Mammary epithelial cell (primary cell): ENCODE measurements around the gene FOXP2.

Experiments used
- EZH2 ChIP-seq: IDR thresholded peaks from 2 replicates; pipeline ENCODE4 v1.6.1; 2012; ENCODE audit warnings: low read length, inconsistent platforms, borderline replicate concordance
- TF ChIP-seq, protein P1 (sequence below), 2 donors: IDR thresholded peaks in 1 of 2; conservative IDR thresholded peaks in 1 of 2; 2 replicates each; pipeline ENCODE4 v1.5.1; 2011 to 2012; ENCODE audit warnings: inconsistent platforms in 2 of 2, low read length in 2 of 2, mild to moderate bottlenecking in 2 of 2, control low read depth in 1 of 2, low read depth in 1 of 2; ENCODE audit not compliant: insufficient read depth in 1 of 2; ENCODE audit errors: extremely low read depth in 1 of 2

DNA sequence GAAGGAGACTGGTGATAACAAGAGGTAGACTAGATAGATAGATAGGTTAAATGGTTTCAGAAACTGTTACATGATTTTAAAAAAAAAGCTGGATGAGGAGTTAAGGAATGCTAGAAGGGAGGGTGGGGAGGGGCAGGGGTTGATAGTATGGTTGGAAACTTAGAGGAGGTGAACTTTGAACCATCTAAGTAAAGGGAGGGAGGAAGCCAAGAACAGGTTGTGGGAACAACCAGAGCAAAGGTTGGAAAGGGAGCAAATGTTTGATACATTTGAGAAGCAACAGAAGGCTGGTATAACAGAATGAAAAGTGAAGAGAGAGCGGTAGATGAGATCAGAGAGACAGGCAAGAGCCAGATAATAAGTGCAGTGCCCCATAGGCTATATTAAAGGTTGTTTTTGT is 224.8 kb downstream of the FOXP2 start:
- TF ChIP-seq, protein P1, sequence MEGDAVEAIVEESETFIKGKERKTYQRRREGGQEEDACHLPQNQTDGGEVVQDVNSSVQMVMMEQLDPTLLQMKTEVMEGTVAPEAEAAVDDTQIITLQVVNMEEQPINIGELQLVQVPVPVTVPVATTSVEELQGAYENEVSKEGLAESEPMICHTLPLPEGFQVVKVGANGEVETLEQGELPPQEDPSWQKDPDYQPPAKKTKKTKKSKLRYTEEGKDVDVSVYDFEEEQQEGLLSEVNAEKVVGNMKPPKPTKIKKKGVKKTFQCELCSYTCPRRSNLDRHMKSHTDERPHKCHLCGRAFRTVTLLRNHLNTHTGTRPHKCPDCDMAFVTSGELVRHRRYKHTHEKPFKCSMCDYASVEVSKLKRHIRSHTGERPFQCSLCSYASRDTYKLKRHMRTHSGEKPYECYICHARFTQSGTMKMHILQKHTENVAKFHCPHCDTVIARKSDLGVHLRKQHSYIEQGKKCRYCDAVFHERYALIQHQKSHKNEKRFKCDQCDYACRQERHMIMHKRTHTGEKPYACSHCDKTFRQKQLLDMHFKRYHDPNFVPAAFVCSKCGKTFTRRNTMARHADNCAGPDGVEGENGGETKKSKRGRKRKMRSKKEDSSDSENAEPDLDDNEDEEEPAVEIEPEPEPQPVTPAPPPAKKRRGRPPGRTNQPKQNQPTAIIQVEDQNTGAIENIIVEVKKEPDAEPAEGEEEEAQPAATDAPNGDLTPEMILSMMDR (conservative IDR thresholded peaks at IDR 0.05 in 1 of 2, IDR thresholded peaks at IDR 0.05 in 1 of 2; ENCODE audit: extremely low read depth in 1 of 2, insufficient read depth in 1 of 2, low read depth in 1 of 2, low read length in 2 of 2): no peak
- TF ChIP-seq EZH2: no peak
